HG02840 (cell line): ENCODE results near the gene SPARCL1.
"Not testable (repeated sequence)": the region's sequence is repeated elsewhere in the genome, so short reads cannot be mapped to it uniquely, and the experiment has no call there.

Experiments
- ATAC-seq: cut with Tn5 transposase; IDR thresholded peaks from one replicate; pipeline ENCODE4 v1.9.1; 2021; ENCODE audit warnings: mild to moderate bottlenecking, moderate library complexity, moderate number of reproducible peaks; ENCODE audit not compliant: unreplicated experiment, low FRiP score

The SPARCL1 gene

DNA sequence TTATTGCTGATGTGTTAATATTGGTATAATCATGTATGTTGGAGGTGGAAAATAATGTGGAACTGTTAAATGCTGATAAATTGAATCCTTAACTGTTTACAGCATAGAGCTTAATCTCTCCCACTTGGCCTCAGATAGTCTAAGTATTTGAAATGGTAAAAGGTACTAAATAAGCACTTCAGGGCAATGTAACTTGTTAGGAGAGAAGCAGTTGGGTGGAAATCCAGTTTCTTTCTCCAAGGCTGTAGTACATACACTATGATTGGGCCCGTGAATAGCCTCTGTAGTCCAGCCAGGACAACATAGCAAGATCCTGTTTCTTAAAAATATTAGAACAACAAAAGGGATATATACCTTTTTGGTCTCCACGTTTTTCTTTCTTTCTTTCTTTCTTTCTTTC, 67.1 kb downstream of the SPARCL1 start:
- no peak for ATAC-seq

DNA sequence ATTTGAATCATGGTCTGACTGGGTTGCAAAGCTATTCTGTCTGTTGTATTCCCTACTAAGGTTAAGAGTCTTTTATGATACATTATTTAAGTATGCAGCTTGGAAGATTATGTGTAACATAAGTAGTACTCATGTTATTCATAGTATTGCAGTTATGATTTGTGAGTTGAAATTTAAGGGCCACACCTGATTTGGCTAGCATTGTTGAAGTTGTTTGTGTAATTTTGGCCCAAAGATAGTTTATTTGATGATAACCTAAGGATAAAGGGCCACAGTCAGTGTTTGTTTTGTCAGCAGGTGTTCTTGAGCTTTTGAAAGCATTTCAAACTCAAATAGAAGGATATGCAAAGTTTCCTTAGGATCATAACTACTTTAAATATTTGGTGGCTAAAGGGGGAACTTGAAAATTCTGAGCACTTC, 67.9 kb downstream of the SPARCL1 start:
- ATAC-seq = no peak

DNA sequence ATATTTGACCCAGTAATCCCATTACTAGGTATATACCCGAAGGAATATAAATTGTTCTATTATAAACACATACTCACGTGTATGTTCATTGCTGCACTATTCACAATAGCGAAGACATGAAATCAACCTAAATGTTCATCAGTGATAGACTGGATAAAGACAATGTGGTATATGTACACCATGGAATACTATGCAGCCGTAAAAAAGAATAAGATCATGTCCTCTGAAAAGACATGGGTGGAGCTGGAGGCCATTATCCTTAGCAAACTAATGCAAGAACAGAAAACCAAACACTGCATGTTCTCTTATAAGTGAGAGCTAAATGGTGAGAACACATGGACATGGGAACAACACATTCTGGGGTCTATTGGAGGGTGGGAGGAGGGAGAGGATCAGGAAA, 70.3 kb downstream of the SPARCL1 start:
- no peak for ATAC-seq

DNA sequence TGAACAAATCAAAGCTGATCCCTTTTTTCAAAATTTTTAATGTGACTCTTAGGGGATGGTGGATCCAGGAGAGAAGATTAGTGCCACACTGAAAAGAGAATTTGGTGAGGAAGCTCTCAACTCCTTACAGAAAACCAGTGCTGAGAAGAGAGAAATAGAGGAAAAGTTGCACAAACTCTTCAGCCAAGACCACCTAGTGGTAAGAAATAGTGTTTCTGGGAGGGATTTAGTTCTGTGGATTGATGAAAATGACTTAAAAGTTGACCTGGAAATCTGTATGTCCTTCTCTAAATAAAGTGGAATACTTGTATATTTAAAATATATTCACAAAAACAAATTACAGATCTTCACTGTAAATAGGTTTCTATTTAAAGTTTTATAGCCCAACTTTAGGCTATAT, 77.6 kb downstream of the SPARCL1 start:
- no peak for ATAC-seq

DNA sequence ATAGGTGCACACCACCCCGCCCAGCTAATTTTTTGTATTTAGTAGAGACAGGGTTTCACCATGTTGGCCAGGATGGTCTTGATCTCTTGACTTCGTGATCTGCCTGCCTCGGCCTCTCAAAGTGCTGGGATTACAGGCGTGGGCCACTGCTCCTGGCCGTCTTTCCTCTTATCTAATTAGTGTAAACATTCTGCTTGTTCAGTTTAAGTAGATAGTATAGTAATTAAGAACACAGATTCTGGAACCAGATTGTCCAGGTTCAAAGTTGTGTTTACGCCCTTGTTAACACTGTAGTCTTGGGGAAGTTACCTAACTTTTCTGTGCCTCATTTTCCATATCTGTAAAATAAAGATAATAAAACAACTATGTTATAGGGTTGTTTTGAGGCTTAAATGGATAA, 82.8 kb downstream of the SPARCL1 start:
- ATAC-seq = not testable (repeated sequence)

DNA sequence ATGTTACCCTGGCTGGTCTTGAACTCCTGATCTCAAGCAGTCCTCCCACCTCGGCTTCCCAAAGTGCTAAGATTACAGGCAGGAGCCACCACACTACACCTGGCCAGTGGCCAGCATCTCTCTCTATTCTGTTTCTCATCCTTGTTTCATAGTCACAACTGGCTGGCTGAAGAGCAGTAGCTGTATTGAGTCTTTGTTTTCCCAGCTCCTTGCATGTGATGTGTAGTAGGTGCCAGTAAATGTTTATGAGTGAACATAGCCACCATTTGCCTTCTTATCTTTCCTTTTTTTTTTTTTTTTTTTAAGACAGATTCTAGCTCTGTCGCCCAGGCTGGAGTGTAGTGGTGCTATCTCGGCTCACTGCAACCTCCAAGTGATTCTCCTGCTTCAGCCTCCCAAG, 83.2 kb downstream of the SPARCL1 start:
- ATAC-seq = no peak

DNA sequence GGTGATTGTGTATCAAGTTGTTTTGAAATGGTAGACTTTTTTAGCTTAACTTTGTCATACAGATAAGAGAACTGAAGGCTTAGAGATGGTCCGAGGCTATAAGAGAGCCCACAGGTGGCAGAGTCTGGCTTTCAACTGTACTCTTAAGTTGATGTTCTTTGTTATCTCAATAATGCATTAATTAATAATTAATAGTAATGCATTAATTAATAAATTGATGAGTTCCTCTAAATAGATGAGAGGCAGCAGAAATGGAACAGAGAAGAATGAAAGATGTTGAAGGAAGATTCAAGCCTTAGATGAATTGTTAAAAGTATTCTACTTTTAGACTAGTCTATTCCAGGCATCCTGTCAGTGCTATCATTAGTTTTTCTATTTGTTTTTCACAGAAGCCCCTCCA, 84.4 kb downstream of the SPARCL1 start:
- no peak for ATAC-seq

DNA sequence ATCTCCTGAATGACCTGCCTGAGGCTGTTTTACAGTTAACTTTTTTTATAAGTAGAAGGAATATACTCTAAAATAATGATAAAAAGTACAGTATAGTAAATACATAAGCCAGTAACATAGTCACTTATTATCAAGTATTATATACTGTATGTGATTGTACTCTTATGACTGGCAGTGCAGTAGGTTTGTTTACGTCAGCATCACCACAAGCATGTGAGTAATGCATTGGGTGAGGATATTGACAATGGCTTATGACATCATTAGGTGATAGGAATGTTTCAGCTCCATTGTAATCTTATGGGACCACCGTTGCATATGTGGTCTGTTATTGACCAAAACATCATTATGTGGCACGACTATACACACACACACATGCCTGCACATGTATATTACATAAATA, 86.3 kb downstream of the SPARCL1 start:
- no peak for ATAC-seq

DNA sequence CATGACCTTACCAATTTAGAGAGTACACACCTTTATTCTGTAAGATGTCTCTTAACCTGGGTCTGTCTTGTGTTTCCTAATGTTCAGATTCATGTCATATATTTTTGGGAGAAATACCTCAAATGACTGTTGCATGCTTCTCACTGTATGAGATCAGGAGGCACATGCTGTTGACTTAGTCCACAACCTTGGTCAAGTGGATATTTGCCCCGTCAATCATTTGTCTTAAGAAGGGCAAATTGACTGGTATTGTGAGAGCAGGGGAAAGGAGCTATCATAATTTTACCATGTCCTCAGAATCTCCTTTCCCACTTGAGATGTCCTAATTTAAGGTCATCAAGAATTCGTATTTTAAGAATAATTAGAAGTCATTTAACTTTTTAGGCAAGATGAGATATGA, 95.8 kb downstream of the SPARCL1 start:
- ATAC-seq = no peak

DNA sequence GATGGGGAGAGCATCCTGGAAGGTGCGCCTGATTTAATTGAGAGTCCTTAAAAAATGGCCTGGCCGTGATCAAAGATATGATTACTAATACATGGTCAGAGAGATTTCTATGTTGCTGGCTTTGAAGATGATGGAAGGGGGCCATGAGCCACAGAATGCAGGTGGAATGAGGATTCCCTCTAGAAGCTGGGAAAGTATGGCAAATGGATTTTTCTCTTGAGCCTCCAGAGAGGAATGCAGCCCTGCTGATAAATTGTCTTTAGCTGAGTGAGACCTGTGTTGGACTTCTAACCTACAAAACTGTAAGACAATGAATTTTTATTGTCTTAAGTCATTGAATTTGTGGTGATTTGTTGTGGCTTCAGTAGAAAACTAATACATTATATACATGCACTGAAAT, 99.1 kb downstream of the SPARCL1 start:
- no peak for ATAC-seq

DNA sequence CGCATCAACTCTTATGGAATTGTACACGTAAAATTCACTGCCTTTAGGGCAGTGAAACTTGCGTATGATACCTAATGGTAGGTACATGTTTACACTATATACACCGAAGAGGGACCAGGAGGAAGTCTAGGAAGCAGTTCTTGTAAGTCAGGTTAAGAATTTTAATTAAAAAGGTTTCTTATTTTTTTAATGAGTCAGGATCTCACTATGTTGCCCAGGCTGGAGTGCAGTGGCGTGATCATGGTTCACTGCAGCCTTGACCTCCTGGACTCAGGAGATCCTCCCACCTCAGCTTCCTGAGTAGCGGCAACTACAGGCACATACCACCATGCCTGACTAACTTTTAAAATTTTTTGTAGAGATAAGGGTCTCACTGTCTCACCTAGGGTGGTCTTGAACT, 100.2 kb downstream of the SPARCL1 start:
- no peak for ATAC-seq

DNA sequence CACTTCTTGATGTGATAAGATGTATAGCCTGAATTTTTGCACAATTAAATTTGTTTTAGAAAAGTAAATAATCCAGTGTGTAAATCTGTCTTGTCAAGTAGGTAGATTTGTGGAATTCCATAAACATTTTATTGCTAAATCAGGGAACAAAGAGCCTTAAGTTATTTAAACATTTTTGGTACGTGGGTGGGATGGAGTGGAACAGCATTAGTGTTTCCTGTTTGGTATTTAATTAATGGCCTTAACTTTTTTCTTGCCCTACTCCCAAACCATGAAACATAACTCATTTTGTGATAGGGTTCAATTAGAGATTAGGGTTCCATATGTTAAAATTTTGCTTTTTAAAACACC, 101.7 kb downstream of the SPARCL1 start:
- ATAC-seq = no peak

DNA sequence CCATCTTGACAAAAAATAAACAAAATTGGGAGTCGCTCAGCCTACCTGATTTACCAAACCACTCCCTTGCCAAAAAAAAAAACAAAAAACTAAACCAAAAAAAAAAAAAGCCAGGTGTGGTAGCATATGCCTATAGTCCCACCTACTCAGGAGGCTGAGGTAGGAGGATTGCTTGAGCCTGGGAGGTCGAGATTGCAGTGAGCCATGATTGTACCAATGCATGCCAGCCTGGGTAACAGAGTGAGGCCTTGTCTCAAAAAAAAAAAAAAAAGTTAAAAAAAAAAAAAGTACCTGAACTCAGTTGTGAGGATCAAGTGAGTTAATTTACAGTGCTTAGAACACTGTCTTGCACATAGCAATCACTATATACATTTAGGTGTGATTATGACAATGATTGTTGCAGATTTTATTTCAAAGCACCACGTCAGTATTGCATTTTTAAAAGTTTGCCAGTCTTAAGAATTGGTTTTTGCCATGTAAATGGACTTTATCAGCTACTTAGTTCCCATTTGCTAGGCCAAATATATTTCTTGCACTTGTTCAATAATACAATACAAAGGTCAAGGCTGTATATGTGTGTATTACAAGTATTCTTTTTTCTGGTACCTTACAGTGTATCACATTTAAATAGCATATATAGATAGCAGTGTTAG, 102.2 kb downstream of the SPARCL1 start:
- ATAC-seq = no peak

DNA sequence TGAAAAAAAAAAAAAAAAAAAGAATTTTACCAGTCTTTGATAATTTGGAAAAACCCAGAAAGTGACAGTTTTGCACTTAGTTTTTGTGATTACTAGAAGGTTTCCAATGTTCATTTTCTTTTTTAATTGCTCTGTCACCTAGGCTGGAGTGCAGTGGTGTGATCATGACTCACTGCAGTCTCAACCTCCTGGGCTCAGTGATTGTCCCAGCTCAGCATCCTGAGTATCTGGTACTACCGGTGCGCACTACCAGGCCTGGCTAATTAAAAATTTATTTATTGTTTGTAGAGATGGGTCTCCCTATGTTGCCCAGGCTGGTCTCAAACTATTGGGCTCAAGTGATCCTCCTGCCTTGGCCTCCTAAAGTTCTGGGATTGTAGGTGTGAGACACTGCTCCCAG, 103.5 kb downstream of the SPARCL1 start:
- no peak for ATAC-seq

DNA sequence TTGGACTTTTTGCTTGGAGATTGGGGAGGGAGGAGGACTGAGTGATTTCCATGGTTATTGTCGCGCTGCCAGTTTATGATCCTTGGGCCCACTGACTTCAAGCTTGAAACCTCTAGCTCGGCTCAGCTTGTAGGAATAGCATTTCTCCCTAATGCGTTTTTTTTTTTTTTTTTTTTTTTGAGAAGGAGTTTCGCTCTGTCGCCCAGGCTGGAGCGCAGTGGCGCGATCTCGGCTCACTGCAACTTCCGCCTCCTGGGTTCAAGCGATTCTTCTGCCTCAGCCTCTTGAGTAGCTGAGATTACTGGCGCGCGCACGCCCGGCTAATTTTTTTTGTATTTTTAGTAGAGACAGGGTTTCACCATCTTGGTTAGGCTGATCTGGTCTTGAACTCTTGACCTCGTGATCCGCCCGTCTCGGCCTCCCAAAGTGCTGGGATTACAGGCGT, 105.1 kb downstream of the SPARCL1 start:
- ATAC-seq = not testable (repeated sequence)
